GM12878 (cell line): ENCODE data around the gene TEKT4.
"Not testable (repeated sequence)": the region's sequence is repeated elsewhere in the genome, so short reads cannot be mapped to it uniquely, and the experiment has no call there.

Source experiments
- CBFB ChIP-seq: IDR thresholded peaks from 2 replicates; pipeline ENCODE4 v1.6.1; 2016; ENCODE audit warnings: antibody characterized with exemption, low read depth
- CTCF ChIP-seq, 3 experiments: IDR thresholded peaks in 2 of 3; conservative IDR thresholded peaks in 1 of 3; 2 replicates each; pipeline ENCODE4 v1.5.1; 2011; ENCODE audit warnings: low read depth in 3 of 3, low read length in 3 of 3, mild to moderate bottlenecking in 3 of 3, control low read depth in 2 of 3, moderate library complexity in 2 of 3, inconsistent platforms in 1 of 3, mixed read lengths in 1 of 3; ENCODE audit not compliant: control insufficient read depth in 2 of 3, insufficient read depth in 1 of 3; ENCODE audit errors: extremely low read depth in 1 of 3
- RAD21 ChIP-seq: IDR thresholded peaks from 2 replicates; pipeline ENCODE4 v1.6.1; 2011; ENCODE audit warnings: mild to moderate bottlenecking, low read depth, low read length, moderate library complexity; ENCODE audit not compliant: insufficient read depth
- TF ChIP-seq, protein P1 (sequence below): fragments of 450-650 bp; IDR thresholded peaks from 2 replicates; pipeline ENCODE4 v1.6.1; 2017; ENCODE audit warnings: antibody characterized with exemption, mild to moderate bottlenecking, moderate library complexity

- TF ChIP-seq CBFB; CTCF (IDR thresholded peaks at IDR 0.05 in 2 of 3, conservative IDR thresholded peaks at IDR 0.05 in 1 of 3; ENCODE audit: control insufficient read depth in 2 of 3, extremely low read depth in 1 of 3, insufficient read depth in 1 of 3, low read depth in 3 of 3, low read length in 3 of 3); RAD21: not testable (repeated sequence)
- TF ChIP-seq, protein P1, sequence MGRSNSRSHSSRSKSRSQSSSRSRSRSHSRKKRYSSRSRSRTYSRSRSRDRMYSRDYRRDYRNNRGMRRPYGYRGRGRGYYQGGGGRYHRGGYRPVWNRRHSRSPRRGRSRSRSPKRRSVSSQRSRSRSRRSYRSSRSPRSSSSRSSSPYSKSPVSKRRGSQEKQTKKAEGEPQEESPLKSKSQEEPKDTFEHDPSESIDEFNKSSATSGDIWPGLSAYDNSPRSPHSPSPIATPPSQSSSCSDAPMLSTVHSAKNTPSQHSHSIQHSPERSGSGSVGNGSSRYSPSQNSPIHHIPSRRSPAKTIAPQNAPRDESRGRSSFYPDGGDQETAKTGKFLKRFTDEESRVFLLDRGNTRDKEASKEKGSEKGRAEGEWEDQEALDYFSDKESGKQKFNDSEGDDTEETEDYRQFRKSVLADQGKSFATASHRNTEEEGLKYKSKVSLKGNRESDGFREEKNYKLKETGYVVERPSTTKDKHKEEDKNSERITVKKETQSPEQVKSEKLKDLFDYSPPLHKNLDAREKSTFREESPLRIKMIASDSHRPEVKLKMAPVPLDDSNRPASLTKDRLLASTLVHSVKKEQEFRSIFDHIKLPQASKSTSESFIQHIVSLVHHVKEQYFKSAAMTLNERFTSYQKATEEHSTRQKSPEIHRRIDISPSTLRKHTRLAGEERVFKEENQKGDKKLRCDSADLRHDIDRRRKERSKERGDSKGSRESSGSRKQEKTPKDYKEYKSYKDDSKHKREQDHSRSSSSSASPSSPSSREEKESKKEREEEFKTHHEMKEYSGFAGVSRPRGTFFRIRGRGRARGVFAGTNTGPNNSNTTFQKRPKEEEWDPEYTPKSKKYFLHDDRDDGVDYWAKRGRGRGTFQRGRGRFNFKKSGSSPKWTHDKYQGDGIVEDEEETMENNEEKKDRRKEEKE = not testable (repeated sequence)
Measured at GRCh38 chr2:94857367-94858162, 13.7 kb upstream of the TEKT4 start.
